ENCODE measurements around the gene CCNT2.

GRCh38 chr2:134883552-134884293 lies 34.9 kb upstream of the CCNT2 start:
- TF ChIP-seq, protein P1, sequence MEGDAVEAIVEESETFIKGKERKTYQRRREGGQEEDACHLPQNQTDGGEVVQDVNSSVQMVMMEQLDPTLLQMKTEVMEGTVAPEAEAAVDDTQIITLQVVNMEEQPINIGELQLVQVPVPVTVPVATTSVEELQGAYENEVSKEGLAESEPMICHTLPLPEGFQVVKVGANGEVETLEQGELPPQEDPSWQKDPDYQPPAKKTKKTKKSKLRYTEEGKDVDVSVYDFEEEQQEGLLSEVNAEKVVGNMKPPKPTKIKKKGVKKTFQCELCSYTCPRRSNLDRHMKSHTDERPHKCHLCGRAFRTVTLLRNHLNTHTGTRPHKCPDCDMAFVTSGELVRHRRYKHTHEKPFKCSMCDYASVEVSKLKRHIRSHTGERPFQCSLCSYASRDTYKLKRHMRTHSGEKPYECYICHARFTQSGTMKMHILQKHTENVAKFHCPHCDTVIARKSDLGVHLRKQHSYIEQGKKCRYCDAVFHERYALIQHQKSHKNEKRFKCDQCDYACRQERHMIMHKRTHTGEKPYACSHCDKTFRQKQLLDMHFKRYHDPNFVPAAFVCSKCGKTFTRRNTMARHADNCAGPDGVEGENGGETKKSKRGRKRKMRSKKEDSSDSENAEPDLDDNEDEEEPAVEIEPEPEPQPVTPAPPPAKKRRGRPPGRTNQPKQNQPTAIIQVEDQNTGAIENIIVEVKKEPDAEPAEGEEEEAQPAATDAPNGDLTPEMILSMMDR (IDR thresholded peaks at IDR 0.05) = no peak
- TF ChIP-seq POLR2AphosphoS5 (IDR thresholded peaks at IDR 0.05) (no peak), POLR2A (IDR thresholded peaks at IDR 0.05) (no peak)
